Activated CD4-positive, alpha-beta T cell treated with anti-CD3 and anti-CD28 coated beads for 48 hours (primary cell): ENCODE measurements around the gene CTNS.

Experiments
- DNase-seq: peaks from one replicate; pipeline ENCODE4 v3.0.0-alpha.2; 2020

The CTNS gene

DNA sequence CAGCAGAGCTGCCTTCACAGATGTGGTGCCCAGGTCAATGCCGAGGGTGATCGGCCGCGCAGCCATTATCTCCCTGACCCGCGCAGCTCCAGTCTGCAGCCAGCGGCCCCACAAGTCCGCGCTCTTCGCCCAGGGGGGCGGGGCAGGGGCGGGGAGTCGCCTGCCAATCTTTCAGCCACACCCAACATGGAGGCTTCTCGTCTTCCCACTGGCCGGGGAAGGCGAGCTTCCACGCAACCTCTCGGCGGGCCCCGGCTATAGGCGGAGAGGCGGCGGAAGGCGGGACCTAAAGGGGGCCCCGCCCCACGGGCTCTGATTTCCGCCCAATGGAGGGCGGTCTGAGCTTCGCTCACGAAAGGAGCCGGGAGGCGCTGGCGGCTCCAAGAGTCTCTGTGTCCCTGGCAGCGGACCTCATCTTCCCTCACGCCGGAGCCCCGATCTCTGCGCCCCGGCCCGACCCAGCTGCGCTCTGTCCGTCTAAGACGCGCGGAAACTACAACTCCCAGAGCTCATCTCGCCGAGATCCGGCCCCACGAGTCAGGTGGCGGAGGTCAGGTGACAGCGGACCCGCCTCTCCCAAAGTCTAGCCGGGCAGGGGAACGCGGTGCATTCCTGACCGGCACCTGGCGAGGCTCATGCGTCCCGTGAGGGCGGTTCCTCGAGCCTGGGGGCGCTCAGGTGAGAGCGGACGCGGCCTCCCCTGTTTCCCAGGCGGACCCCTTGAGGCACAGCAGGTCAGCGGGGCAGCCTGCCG lies at the start of gene CTNS, which contains the start of gene SHPK:
CTNS (plus strand) TSS at position 607 of the 754 bp plus-strand sequence. CDS start 3,447 bp downstream, outside the sequence.
SHPK (minus strand) TSS at position 97 of the 754 bp plus-strand sequence; CDS start at position 66, 31 bp downstream.
- peak; percentile 96 for DNase-seq

DNA sequence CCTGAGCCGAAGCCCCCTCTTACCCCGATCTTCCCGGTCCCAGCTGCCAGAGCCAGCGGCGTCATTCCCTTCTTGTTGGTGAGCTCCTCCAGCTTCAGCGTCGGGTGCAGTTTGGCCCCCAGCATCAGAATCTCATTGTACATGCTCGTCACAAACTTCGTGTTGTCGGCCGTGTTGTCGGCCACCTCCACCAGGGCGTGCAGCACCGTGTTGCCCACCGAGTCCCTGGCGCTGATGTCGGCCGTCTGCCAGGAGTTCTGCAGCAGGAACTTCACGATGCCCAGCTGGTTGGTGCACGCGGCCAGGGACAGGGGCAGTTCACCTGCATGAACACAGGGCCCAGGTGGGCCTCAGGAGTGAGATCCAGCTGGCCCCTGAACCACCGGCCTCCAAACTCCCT lies 46.8 kb upstream of the CTNS start:
- DNase-seq, result no peak

DNA sequence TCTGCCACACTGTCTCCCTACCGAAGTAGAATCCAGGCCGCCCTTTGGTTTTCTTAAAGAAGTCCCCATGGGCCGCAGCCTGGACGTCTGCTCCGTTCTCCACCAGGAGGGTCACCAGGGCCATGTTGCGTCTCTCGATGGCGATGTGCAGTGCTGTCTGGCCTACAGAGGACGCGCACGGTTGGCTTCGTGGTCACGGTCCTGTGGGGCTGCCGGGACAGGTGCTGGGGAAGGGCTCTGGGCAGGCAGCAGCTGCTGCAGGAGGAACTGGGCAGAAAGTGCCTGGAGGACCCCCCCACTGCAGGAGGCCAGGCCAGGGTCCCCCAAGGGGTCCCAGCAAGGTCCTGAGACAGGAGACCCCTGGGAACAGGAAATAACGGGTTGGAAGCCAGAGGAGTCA lies 46.3 kb upstream of the CTNS start:
- DNase-seq, result no peak

DNA sequence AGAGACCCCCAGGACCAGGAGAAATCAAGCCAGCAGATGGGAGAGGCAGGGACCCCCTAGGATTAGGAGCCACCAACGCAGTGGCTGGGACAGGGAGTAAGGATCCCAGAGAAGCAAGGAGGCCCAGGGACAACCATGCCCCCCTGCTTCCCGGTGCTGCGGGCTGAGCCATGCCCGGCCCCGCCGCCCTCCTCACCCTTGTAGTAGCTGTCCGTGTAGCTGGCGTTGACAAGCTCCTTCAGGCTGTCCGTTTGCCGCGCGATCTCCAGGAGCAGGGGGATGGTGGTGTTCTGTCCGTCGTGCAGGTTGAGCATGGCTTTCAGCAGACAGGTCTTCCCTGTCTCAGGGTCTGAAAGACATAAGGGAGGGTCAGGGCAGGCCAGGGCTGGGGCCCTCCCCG lies 45.8 kb upstream of the CTNS start:
- no peak for DNase-seq

DNA sequence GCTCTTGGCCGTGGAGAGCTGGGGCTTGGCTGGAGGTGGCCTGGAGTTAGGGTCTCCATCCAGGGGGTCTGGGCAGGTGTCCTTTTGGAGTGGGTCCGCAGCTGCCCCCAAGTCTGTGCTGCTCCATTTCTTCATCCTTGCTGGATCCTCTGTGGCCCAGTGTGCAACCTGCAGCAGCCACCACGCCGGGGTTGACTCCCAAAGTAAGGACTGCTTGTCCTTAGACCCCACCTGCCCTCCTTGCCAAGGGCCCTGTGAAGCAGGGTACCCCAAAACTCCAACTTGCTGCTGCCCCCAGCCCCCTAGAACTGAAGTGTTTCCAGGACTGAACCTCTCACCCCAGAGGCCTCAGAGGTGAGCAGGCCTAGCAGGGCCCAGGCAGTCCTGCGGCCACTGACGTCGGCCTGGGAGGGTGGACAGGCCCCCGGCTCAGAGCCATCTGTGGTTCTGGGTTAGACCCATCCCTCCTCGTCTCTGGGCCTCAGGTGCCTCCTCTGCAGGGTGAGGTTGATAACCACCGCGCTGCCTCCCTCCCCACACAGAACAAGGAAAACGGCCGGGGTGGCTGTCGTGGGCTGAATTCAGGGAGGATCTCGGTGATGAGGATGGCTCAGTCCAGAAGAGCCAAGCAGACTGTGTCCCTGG lies 44.2 kb upstream of the CTNS start:
- DNase-seq, result no peak

DNA sequence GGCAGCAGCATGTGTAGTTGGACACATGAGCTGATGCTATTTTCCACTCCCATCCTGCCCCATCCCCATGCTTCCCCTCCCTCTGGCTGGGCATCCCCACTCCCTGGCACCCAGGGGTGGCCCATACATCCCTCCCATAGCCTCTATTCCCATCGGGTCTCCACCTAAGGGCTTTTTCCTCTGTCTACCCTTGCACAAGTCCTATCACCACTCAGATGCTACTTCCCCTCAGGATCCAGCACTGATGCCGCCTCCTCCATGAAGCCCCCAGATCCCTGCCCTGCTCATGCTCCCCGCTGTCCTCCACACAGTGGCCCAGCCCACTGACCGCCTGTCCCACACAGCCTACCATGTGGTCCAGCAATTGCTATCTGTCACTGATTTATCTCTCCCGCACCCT lies 43.2 kb upstream of the CTNS start:
- no peak for DNase-seq

DNA sequence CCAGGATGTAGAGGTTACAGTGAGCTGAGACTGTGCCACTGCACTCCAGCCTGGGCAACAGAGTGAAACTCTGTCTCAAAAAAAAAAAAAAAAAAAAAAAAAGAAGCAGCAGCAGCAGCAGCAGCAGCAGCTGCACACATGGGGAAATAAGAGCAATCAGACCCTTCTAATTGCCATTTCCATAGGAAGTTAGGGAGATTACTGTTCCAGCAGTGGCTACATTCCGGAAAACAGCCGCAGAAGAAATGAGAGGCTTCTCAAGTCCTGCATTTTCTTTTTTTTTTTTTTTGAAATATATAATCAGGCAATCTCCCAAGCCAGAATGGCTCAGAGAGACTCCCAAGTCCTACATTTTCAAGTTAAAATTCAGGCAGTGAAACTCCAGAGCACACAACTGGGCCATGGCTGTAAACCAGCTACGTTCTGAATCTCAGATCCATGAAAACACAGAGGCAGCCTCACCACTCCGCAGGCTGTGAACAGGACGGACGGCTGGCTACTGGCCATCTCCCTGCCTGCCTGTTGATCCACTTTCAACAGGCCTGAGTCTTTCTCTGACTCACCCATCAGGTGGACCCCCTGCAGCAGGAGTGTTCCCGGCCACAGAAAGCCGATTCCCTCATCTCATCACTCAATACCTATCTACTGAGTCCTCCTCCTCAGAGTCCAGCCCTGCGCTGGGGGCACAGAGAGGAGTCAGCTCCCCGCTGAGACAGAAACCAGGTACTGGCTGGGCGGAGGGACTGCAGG lies 42.3 kb upstream of the CTNS start:
- no peak for DNase-seq

DNA sequence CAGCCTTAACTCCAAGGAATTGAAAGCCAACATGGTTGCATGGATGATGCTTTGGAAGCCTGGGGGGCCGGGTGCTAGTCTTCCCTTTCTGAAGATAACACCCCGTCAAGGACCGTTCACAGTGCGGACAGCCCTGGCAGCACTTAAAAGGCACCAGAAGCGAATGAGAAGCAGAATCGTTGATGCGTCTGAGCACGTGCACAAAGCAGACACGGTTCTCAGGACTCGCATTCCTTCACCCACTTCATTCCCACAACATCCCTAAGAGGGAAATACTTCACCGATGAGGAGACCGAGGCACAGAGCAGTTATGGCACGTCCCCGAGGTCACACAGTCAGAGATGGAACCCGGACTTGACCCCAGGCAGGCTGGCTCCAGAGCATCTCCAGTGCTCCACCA lies 41.6 kb upstream of the CTNS start:
- DNase-seq, result no peak

DNA sequence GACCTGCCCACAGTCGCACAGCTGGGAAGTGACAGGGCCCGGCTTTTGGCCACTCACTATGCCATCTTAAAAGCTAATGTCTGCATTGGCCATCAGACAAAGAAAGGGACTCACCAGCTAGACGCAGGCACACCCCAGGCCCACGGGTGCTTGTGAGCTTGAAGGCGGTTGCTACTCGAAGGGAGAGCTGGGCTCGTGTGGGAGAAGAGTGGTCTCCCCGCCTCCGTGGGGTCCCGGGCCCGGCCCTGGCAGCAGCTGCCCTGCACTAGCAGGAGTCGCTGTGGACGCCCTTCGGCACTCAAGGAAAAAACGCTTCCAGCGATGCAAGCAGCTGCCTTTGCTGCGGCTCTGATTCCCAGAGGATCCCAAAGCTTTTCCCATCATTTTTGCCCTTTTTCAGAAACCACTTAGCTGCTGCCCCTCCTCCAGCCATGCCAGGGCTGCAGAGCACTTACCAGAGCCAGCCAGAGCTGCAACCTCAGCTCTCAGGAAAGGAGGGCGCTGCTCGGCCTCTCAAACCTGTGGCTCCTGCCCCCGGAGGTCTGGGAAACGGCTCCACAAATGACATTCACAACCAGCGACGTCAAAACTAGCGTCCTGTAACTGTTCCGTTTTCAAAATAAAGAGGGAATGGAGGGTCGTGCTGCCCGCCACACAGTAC lies 39.6 kb upstream of the CTNS start:
- no peak for DNase-seq

DNA sequence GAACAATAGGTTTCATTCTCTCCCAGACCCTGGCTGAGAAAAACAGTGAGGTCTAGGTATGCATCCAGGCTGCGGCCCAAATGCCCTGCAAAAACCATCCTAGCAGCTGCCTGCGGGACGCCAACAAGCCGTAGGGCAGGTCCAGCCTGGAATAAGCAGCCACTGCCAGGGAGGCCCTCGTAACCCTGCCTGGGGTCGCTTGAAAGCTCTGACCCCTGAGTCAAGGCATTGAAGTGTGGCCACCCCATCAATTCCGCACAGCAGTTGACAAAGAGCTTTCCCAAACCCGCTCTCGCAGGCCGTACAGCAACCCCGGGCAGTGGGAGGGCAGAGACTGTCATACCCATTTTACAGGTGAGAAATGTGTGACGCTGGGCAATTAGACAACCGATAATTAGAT lies 38.5 kb upstream of the CTNS start:
- DNase-seq, result no peak

DNA sequence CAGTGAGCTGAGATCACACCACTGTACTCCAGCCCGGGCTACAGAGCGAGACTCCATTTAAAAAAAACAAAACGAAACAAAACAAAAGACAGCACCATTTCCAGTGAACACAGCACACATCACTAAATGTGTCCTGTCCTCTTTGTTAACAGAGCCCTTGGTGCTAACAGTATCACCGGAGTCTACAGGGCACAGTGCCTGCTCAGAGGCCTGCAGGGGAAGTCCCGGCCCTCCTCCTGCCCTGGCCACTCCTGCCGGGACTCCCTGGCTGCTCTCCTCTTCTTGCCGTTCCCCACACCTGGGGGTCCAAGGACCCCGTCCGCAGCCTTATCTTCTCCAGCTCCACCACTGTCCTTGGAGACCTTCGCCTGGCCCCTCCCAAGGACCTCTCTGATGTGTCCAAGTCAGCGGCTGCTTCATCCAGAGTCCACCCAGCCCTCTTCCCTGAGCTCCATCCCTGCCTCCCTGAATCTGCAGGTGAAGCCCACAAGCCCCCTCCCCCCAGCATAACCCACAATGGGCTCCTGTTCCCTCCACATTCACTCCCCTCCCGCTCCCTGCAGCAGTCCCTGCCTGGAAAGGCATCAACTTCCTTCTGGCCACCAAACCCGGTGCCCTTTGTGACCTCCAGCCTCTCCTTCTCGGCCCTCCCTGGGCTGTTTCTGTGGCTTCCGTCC lies 35.9 kb upstream of the CTNS start:
- DNase-seq, result no peak

DNA sequence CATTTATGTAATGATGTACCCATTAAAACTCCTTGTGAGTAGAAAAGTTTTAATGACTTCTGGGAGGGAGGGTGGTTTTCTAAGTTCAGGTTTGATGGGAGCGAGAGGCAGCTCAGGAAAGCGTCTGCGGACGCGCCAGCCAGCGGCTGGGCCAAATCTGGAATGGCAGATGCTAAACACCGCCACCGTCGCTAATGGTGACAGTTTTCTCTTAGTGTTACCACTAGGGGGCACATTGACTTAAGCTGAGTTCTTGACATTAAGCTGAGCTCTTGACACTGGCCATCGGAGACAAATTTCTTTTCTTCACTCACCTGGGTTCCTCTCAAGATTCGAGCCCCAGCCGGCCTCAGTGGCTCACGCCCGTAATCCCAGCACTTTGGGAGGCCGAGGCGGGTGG lies 34.1 kb upstream of the CTNS start:
- peak; percentile 48 for DNase-seq

DNA sequence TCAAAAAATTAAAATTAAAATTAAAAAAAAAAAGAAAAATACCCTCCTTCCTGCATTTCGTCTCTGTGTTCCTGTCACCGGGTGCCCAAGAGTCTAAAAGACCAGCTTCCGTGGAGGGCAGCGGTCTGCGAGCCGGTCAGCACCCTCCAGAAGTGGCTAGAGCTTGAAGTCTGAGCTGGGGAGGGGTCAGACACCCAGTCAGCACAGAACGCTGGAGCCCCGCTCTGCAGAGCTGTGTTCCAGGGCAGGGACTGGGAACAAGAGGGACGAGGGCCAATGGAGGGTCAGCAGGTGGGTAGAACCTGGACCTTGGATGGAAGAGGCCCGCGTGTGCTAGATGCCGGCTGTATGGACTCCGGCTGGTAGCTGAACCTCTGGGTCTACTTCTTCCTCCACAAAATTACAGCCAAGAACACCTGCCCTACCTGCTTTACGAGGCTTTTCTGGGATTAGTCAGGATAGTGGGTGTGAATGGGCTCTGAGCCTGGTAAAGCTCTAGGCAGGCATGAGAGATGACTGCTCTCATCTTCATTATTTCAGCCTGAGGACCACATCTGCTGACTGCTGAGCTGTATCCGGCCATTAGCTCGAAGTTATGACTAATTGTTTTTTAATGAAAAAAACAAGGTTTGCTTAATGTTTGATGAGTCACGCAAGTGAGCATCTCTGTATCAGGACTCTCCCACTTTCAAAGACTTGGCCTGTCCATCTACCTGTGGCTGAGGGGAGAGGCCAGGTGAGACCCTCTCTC lies 33.3 kb upstream of the CTNS start:
- no peak for DNase-seq

DNA sequence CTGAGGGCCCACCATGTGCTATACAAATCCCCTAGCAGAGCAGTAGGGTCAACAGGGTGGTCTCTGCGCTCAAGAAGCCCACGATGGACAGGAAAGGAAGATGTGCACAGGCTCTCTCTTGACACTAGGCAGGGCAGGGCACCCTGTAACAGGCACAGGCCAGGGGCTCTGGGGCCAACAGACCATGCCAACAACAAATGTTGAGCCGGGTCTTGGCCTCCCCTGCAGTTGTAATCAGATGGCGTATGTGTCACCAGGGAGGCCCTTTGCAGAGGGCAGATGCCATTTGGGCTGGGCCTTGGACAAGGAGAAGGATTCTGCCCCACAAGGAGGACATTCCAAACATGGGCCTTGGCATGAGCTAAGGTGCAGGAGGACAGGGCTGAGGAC lies 32.7 kb upstream of the CTNS start:
- no peak for DNase-seq

DNA sequence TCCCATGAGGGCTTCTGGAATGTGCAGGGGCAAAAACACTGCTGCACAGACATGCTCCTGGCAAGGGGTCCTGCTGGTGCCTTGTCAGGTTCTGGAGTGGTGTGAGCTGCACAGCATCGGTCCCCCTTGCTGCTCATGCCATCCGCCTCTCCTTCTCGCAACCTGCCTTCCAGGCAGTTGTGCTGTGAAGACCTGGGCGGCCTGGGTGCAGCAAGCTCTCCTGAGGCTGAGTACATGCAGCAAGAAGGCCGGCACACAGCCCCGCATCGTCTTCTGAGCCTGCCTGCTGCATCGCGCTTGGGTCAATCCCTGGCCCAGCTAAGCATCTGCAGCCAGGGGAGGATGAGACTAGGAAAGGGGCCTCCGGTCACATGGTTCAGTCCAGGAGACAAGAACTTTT lies 26.9 kb upstream of the CTNS start:
- DNase-seq, result no peak

DNA sequence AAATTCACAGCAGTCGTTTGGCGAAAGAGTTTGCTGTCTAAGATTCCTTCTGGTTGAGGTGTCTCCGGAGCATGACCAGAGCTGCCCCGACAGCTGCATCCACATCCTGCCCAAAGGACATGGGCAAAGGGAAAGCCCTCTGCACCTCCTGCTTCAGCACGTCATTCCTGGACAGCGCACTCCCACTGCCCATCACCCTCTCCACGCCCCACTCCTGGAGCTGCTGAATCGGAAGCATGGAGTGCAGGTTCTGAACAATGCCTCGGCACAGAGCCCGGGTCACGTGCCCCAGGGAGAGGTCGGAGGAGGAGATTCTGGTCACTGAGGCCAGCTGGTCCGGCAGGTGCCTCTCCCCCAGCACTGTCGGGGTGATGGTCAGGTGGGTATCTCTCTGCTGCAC lies 26.0 kb upstream of the CTNS start:
- no peak for DNase-seq

DNA sequence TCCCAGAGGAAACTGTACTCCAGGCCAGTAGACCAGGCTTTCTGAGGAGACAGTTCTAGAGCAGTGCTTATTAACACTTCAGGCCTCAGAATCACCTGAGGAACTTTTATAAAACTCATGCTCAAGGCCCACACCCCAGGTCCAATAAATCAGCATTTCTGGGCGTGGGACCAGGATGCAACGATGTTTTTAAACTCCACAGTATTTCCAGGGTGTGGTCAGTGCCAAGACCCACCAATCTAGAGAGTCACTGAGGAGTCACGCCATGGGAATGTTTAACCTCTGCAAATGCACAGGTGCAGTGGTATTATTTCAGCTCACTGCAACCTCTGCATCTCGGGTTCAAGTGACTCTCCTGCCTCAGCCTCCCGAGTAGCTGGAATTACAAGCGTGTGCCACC lies 23.4 kb upstream of the CTNS start:
- DNase-seq, result no peak

DNA sequence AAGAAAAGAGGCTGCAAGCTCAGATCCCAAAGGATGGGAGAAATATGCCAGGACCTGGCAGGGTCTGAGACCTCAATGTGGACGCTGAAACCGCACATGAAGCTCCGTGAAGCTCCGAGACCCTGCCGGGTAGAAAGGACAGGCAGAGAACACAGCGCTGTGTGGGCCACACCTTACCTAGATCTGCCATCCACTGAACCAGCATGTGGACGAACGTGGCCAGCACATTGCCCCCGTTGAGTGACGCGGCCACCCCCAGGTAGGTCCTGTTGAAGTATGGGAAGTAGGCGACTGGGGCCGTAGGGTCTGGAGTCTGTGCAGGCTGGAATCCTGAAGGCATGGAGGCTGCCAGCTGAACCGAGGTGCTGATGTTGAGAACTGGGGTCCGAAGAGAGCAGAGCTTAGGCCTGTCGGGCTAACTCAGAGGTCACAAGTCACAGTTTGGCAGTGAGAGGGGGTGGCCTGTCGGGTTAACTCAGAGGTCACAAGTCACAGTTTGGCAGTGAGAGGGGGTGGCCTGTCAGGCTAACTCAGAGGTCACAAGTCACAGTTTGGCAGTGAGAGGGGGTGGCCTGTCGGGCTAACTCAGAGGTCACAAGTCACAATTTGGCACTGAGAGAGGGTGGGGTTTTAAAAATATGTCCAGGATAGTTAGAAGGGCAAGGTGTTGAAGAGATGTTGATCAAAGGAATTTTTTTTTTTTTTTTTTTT lies 21.2 kb upstream of the CTNS start:
- no peak for DNase-seq

DNA sequence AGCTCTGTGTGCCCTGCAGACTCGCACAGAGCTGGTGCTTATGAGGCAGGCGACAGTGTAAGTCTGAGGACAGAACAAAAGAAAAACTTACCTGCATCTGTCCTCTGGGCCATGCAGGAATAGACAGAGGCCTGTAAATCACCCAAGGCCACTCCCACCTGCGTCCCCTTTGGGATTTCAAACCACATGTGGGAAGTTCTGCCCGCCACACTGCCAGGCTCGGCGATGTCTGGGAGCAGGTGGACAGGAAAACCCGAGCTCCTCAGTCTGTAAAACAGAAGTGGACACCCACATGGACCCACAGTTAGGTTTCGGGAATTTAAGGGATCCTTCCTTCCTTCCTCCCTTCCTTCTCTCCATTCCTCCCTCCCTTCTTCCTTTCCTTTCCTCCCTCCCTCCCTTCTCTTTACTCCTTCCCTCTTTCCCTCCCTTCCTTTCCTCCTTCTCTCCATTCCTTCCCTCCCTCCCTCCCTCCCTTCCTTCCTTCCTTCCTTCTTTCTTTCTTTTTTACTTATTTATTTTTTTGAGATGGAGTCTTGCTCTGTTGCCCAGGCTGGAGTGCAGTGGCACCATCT lies 15.3 kb upstream of the CTNS start:
- no peak for DNase-seq

DNA sequence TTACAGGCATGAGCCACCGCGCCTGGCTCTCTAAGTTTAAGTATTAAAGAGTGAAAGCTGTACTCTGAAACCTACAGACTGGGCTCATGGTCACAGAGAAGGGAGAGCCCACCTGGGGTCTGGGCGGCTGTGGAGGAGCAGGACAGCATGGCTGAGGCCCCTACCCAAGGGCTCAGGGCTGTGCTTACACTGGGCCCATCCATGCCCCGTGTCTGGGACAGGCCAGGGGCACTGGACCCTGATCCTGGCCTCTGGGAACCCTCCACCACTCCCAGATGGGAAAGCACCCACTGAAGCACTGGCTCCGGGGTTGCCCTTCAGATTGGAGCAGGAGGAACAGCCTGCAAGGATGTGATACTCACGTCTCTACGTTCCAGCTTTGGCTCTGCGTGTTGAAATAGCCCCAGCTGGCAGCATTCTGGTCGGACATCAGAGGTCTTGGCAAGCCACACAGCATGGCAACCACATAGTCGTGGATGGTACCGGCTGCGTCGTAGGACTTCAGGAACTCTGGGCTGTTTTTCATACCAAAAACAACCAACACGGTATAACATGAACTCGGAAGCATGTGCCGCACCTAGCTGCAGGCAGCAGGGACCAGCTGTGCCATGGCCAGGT lies 13.5 kb upstream of the CTNS start:
- DNase-seq, result no peak
